ENCODE data around the gene AGAP5.

Gene AGAP5

GRCh38 chr10:73634421-73634820 lies 63.5 kb downstream of the AGAP5 start:
- DNase-seq (ENCODE audit: low read depth in 1 of 2, low spot score in 1 of 2) = no peak

- DNase-seq (ENCODE audit: low read depth in 1 of 2, low spot score in 1 of 2) = no peak
Measured at GRCh38 chr10:73629165-73629564, 68.7 kb downstream of the AGAP5 start.

GRCh38 chr10:73628405-73628804 lies 69.5 kb downstream of the AGAP5 start:
- DNase-seq (ENCODE audit: low read depth in 1 of 2, low spot score in 1 of 2) = no peak

DNA sequence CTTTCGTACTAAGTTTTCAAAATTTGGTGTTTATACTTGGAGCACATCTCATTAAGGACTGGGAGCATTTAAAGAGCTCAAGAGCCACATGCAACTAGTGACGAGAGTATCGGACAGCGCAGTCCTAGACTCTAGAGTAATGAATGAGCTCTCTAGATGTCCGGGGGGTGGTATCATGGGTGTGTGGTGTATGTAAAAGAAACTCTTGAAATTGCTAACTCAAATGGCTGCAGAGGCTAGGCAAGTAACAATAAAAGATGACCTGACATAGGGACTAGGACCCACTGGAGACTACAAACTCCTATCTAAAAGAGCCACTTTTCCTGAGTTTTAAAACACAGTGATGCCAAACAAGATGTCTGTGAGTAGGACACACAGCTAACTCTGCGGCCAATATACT lies 70.6 kb downstream of the AGAP5 start:
- DNase-seq (ENCODE audit: low read depth in 1 of 2, low spot score in 1 of 2) = no peak

DNA sequence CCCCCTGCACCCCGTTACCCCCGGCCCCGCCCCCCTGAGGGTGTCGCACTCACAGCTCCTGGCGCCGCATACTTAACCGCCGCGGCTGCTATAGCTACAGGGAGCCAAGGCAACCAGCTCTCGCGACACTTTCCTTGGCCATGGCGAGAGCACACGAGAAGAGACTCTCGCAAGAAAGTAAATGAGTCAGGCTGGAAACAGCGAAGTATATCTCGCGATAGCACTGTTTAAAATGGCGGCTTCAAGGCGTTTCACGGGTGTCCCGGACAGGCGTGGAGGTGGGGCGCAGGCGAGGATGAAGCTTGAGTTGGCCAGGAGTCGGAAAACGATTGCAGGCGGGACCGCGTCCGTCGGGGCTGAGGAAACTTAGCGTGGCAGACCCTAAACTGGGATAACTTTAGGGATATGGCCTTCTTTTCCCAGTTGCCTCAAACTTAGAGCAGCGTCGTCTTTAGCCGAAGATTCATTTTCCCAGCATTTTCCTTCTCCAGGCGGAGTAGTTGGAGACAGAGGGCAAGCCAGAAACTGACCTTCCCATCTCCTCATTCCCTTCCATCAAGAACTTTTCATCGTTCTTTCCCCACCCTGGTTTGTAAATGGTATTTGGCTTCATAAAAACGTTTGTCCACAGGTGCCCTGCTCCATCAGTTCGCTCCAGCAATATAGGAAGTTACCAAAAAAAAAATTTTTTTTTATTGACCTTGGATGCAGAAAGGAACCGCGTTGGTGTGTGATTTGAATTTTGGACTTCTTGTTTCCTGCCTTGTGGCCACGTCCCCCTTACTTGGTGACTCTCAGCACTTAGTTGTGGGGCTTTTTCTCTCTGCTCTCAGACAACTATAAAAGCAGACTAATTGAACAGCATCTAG lies 71.8 kb downstream of the AGAP5 start:
- DNase-seq (ENCODE audit: low read depth in 1 of 2, low spot score in 1 of 2) = peak; percentile 82 to 89

DNA sequence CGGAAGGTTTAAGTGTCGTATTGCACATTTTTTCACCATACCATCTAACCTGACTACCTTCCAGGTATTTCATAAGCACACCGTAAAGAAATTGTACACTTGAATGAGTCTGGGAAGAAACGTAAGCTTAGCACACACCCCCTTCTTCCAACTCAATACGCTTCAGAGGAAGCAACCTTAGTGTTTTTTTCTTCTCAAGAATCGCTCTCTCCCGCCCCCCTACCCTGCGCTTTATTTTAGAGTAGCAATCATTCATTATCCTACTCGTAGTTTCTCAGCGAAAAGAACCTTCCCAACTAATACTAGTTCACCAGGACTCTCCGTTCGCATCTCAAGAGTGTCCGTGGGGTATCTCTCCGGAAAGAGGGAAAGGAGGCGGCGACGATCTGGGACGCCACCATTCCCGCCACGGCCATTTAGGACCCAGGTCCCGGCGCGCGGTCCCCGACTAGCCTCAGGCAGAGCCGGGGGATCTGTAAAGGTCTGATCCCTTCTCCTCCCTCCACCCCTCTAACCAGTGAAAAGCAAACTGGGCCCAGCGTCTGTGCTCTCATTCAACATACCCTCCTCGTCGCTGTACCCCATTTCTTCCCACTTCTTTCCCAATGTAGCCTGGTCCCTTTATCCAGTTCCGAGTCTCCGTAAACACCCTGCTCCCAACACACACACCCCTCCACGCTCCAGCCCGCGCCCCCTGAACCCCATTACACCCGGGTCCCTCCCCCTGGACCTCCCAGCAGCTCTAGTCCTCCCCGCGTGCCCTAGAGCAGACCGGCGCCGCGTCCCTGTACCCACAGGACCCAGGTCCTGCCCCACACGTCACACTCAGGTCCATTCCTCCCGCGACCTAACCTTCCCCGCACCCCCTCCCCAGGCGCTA lies 72.7 kb downstream of the AGAP5 start:
- DNase-seq (ENCODE audit: low read depth in 1 of 2, low spot score in 1 of 2) = peak in 1 of 2 donors; percentile 5
